CD4-positive, alpha-beta T cell (primary cell): ENCODE measurements around the gene C3orf38. TPM values are rescaled to one million over a fixed set of nuclear protein-coding genes. Genes with fewer than 3 reads are reported as not detected.

Experiments
- ATAC-seq: fragments of 200-7000 bp; cut with Tn5 transposase; one replicate; pipeline ENCODE4 v1.10.0; 2022; ENCODE audit warnings: mild to moderate bottlenecking; ENCODE audit not compliant: poor library complexity
- CTCF ChIA-PET: fragments of 350-600 bp; sonication (Branson Sonifier 250); formaldehyde crosslinking; loops from one replicate; lab custom pipeline; 2021; ENCODE audit warnings: antibody characterized with exemption, inconsistent platforms; lab: Charles Lee
- POLR2A ChIA-PET: fragments of 350-600 bp; sonication (Branson Sonifier 250); formaldehyde crosslinking; loops from one replicate; lab custom pipeline; 2021; ENCODE audit warnings: antibody characterized with exemption, inconsistent platforms; lab: Charles Lee
- DNase-seq, 14 experiments: peaks; one replicate each; pipeline ENCODE4 v3.0.0-alpha.2; 2013 to 2020; ENCODE audit warnings: mixed read lengths in 2 of 14
- H3K27ac ChIP-seq, 2 donors: one replicate each; pipeline versions ENCODE4 v1.5.1 to v1.7.0; 2013; ENCODE audit warnings: low read length in 2 of 2, low read depth in 1 of 2, mild to moderate bottlenecking in 1 of 2
- H3K27me3 ChIP-seq, 2 experiments: 1 replicate in 1 of 2; 2 replicates in 1 of 2; pipeline versions ENCODE4 v1.6.1 to v1.7.0; 2013; ENCODE audit warnings: low read length in 2 of 2, control low read depth in 1 of 2, mild to moderate bottlenecking in 1 of 2, moderate library complexity in 1 of 2; ENCODE audit not compliant: insufficient read depth in 2 of 2, control insufficient read depth in 1 of 2
- H3K36me3 ChIP-seq: one replicate; pipeline ENCODE4 v1.6.1; 2013; ENCODE audit warnings: low read length, control low read depth; ENCODE audit not compliant: insufficient read depth
- H3K4me1 ChIP-seq: one replicate; pipeline ENCODE4 v1.6.1; 2013; ENCODE audit warnings: low read length, control low read depth; ENCODE audit not compliant: insufficient read depth
- H3K4me3 ChIP-seq: one replicate; pipeline ENCODE4 v1.5.1; 2013; ENCODE audit warnings: mild to moderate bottlenecking, low read length, moderate library complexity
- H3K9me3 ChIP-seq, 2 experiments: 1 replicate in 1 of 2; 2 replicates in 1 of 2; pipeline versions ENCODE4 v1.6.1 to v1.7.0; 2013; ENCODE audit warnings: low read length in 2 of 2, mild to moderate bottlenecking in 2 of 2, control low read depth in 1 of 2, moderate library complexity in 1 of 2; ENCODE audit not compliant: control insufficient read depth in 1 of 2, insufficient read depth in 1 of 2
- H3K27ac Mint-ChIP-seq: one replicate; pipeline ENCODE4 v1.8.0; 2020; ENCODE audit warnings: mixed read lengths
- H3K27me3 Mint-ChIP-seq: one replicate; pipeline ENCODE4 v1.8.0; 2021; ENCODE audit warnings: mixed read lengths
- H3K36me3 Mint-ChIP-seq: one replicate; pipeline ENCODE4 v1.8.0; 2021; ENCODE audit warnings: low read depth, mixed read lengths
- H3K4me1 Mint-ChIP-seq: one replicate; pipeline ENCODE4 v1.8.0; 2021; ENCODE audit warnings: low read depth, mixed read lengths
- H3K4me3 Mint-ChIP-seq: one replicate; pipeline ENCODE4 v1.8.0; 2020; ENCODE audit warnings: mild to moderate bottlenecking, mixed read lengths
- H3K9me3 Mint-ChIP-seq: one replicate; pipeline ENCODE4 v1.8.0; 2020; ENCODE audit warnings: mixed read lengths
- intact Hi-C, 2 experiments: fragments of 100-400 bp; cut with DNase I in 1 of 2; cut with micrococcal nuclease in 1 of 2; formaldehyde crosslinking; loops; one replicate each; pipeline versions ENCODE4 v1.15.1 to v1.9.0; 2023 to 2025; cut with DNase I, micrococcal nuclease
- total RNA-seq, 174 experiments: library from RNA in 2 of 174; stranded (reverse) in 2 of 174; gene quantifications; one replicate each; pipeline ENCODE4 v1.2.3 and lab custom pipeline; 2021 to 2026
- TF ChIP-seq, protein P1 (sequence below): fragments of 200-600 bp; IDR thresholded peaks from one replicate; pipeline ENCODE4 v1.8.0; 2022; ENCODE audit warnings: antibody characterized with exemption, mild to moderate bottlenecking

The C3orf38 gene
- total RNA-seq, 2 experiments from 2014 or later = 45.9 to 52.9 TPM

DNA sequence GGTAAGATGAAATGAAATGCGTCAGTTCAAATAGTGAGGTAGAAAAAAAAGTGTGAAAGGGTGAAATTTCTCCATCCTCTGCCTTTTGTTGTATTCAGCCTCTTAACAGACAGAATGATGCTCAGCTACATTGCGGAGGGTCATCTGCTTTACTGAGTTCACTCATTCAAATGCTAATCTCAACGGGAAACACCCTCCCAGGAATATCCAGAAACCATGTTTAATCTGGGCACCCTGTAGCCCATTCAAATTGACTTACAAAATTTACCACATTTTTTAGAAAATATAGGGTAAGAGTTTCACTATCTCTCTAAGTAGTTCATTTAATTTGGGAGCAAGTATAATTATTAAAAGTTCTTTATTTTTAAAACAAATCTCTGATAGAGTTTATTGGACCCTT lies 42.9 kb downstream of the C3orf38 start:
- Mint-ChIP-seq H3K36me3 (no peaks in the 10 kb centered on the region), H3K27me3 (peaks cover 8% of the 10 kb centered on the region), H3K27ac (no peak overlapping the region), H3K4me3 (no peak overlapping the region), H3K4me1 (no peaks in the 10 kb centered on the region), H3K9me3 (peaks cover 5% of the 10 kb centered on the region)
- TF ChIP-seq, protein P1, sequence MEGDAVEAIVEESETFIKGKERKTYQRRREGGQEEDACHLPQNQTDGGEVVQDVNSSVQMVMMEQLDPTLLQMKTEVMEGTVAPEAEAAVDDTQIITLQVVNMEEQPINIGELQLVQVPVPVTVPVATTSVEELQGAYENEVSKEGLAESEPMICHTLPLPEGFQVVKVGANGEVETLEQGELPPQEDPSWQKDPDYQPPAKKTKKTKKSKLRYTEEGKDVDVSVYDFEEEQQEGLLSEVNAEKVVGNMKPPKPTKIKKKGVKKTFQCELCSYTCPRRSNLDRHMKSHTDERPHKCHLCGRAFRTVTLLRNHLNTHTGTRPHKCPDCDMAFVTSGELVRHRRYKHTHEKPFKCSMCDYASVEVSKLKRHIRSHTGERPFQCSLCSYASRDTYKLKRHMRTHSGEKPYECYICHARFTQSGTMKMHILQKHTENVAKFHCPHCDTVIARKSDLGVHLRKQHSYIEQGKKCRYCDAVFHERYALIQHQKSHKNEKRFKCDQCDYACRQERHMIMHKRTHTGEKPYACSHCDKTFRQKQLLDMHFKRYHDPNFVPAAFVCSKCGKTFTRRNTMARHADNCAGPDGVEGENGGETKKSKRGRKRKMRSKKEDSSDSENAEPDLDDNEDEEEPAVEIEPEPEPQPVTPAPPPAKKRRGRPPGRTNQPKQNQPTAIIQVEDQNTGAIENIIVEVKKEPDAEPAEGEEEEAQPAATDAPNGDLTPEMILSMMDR = no peak
- H3K27me3 ChIP-seq = no peaks in the 10 kb centered on the region
- H3K27ac ChIP-seq = no peak overlapping the region
- H3K4me3 ChIP-seq = no peak overlapping the region
- no peaks in the 10 kb centered on the region for H3K4me1 ChIP-seq
- ATAC-seq = no peak
- no peak for DNase-seq
- intact Hi-C loops = no loop called here
- ChIA-PET POLR2A (no interaction called here), CTCF (no interaction called here)
- H3K9me3 ChIP-seq = no peaks in the 10 kb centered on the region
- H3K36me3 ChIP-seq = no peaks in the 10 kb centered on the region

GRCh38 chr3:88195951-88196434 lies 46.2 kb downstream of the C3orf38 start:
- H3K4me1 Mint-ChIP-seq = no peaks in the 10 kb centered on the region
- POLR2A ChIA-PET = no interaction called here
- no peak for ATAC-seq

GRCh38 chr3:88198121-88198520 lies 48.4 kb downstream of the C3orf38 start:
- POLR2A ChIA-PET = no interaction called here
- Histone ChIP-seq H3K36me3 (no peaks in the 10 kb centered on the region), H3K4me3 (no peak overlapping the region), H3K9me3 (no peaks in the 10 kb centered on the region), H3K4me1 (no peaks in the 10 kb centered on the region), H3K27me3 (no peaks in the 10 kb centered on the region), H3K27ac (no peak overlapping the region)
- Mint-ChIP-seq H3K4me1 (no peaks in the 10 kb centered on the region), H3K4me3 (no peak overlapping the region), H3K27ac (no peak overlapping the region), H3K9me3 (no peaks in the 10 kb centered on the region), H3K36me3 (no peaks in the 10 kb centered on the region), H3K27me3 (peaks cover 8% of the 10 kb centered on the region)
- CTCF ChIA-PET = no interaction called here
- TF ChIP-seq, protein P1 = no peak
- ATAC-seq (no peak), DNase-seq (no peak)
- intact Hi-C loops = no loop called here

More at GRCh38 chr3:88195951-88196434, 46.2 kb downstream of the C3orf38 start:
- Mint-ChIP-seq H3K9me3 (no peaks in the 10 kb centered on the region), H3K27ac (no peak overlapping the region), H3K4me3 (no peak overlapping the region), H3K27me3 (peaks cover 8% of the 10 kb centered on the region), H3K36me3 (no peaks in the 10 kb centered on the region)
- H3K9me3 ChIP-seq = no peaks in the 10 kb centered on the region
- DNase-seq = no peak
- no peaks in the 10 kb centered on the region for H3K36me3 ChIP-seq
- no peak overlapping the region for H3K27ac ChIP-seq
- H3K4me3 ChIP-seq = no peak overlapping the region
- TF ChIP-seq, protein P1 = no peak
- CTCF ChIA-PET = interaction anchor here (0.7 kb wide), 1 partner anchor 195 kb away, joined by 3 read pairs; no protein-coding TSS in a partner anchor
- no peaks in the 10 kb centered on the region for H3K27me3 ChIP-seq
- H3K4me1 ChIP-seq = no peaks in the 10 kb centered on the region
- intact Hi-C loops = no loop called here
